Measurements from ENCODE around the gene CALM1.

Gene CALM1

DNA sequence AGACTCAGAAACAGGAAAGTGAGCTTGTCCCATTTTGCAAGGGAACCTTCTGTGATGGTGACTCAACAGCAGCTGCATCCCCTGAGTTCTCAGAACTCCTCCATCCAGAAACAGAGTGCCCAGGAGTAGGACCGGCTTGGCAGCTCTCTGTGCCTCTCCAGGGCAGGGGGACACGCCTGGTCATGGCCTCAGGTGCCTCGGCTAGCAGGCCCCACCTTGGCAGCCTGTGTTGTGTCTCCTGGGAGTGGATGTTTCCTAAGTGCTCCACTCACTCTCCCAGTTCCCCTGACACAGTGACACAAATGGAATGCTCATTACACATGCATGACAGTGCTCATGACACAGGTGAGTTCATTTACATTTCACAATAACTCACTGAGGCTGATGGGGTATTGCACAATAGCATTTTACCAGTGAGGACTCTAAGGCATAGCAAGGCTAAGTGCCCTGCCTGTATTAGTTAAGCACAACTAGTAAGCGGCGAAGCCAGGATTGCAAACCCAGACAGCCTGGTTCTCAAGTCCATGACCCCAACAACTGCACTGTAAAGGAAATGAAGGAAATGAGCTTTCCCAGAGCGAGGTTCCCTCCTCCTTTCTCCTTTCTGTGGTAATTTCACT is 47.4 kb downstream of the CALM1 start:
- DNase-seq: peak; percentile 10

- no peak for DNase-seq
Measured at GRCh38 chr14:90445011-90445410, 48.2 kb downstream of the CALM1 start.

- no peak for DNase-seq
Measured at GRCh38 chr14:90446405-90446804, 49.6 kb downstream of the CALM1 start.

GRCh38 chr14:90447720-90448497 is 51.1 kb downstream of the CALM1 start:
- DNase-seq: no peak

- no peak for DNase-seq
Measured at GRCh38 chr14:90449411-90449810, 52.6 kb downstream of the CALM1 start.

GRCh38 chr14:90450151-90450550 is 53.3 kb downstream of the CALM1 start:
- DNase-seq: no peak

GRCh38 chr14:90450667-90451066 is 53.8 kb downstream of the CALM1 start:
- no peak for DNase-seq

GRCh38 chr14:90451443-90451842 is 54.6 kb downstream of the CALM1 start:
- no peak for DNase-seq

DNA sequence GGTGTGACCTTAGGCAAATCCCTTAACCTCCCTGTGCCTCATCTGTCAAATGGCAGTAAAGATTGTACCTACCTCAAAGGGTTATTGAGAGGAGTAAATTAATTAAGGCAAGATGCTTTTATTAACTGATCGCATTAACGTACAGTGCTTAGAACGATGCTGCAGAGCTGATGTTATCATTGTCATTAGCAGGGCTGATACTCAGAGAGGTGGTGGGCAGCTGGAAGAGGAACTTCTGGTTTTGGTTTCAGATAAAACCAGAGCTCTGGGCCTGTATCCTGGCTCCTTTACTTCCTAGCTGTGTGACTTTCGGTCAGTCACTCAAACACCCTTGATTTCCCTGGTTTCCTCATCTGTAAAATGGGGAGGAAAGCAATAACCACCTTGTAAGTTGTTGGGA is 55.1 kb downstream of the CALM1 start:
- no peak for DNase-seq

DNA sequence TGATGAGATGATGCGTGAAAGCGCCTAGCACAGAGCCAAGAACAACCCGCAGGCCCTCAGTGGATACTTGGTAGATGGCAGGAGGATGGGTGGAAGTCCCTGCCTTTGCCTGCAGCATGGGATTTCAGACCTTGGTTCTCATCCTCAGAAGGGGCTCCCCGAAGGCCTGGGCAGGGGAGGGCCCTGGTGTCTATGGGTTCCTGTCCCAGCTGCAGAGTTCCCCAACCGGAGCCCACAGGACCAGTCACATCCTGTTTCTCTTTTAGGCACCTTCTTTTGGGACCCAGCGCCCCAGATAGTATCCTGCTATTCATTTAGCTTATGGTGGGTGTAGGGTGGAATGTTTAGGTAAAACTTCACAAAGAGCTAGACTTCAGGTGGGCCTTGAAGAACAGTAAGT is 55.5 kb downstream of the CALM1 start:
- DNase-seq: no peak

DNA sequence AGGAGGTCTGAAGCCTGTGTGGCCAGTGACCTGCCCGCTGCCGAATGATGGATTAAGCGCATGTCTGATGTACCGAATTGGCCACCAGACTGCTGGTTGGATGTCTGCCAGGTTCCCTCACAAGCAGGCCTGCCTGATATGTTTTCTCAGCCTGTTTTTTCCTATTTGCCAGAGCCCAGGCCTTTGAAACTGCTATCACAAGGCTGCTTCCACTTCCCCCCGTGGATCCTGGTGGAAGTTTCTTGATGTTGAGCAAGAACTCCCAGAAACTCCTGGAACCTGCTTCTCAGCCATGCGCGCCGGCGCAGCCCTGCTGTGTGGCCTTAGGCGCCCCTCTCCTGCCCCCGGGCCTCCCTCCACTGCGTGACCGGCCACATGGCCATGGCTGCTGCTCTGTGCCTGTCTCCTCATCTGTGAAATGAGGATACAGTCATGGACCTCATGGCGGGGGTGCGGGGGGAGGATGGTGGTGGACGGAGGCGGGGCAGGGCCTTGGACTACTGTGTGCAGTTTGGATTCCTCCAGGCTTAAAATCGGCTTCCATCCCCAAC is 56.6 kb downstream of the CALM1 start:
- DNase-seq: no peak

- peak; percentile 86 for DNase-seq
Measured at GRCh38 chr14:90454041-90455000, 57.5 kb downstream of the CALM1 start.

- DNase-seq: no peak
Measured at GRCh38 chr14:90455100-90455571, 58.3 kb downstream of the CALM1 start.

GRCh38 chr14:90456551-90456950 is 59.7 kb downstream of the CALM1 start:
- DNase-seq: no peak

DNA sequence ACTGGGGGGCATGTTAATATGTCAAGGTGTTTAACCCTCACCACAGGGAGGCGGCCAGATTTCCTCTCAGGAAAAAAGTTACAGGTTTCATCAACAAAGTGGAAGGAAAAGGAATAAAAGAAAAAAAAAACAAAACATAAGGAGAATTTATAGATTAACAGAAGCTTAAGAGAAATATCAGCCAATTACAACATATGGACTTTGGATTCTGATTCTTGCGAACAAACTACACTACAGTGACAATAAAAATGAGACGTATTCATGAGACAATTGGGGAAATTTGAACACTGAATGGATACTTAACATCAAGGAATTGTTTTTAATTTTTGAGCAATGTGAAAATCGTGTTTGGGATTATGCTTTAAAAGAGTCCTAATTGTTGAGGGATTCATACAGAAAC is 60.4 kb downstream of the CALM1 start:
- DNase-seq: no peak
